Skeletal muscle satellite cell (primary cell): ENCODE data around the gene IKBIP.
"Not testable (repeated sequence)": the region's sequence is repeated elsewhere in the genome, so short reads cannot be mapped to it uniquely, and the experiment has no call there.

Experiments used
- H3K27me3 ChIP-seq: 2 replicates; pipeline ENCODE4 v1.7.0; 2013; ENCODE audit warnings: low read length; ENCODE audit not compliant: control insufficient read depth, insufficient read depth
- H3K36me3 ChIP-seq: 2 replicates; pipeline ENCODE4 v1.7.0; 2013; ENCODE audit warnings: mild to moderate bottlenecking, control low read depth, low read length; ENCODE audit not compliant: insufficient read depth
- H3K4me1 ChIP-seq: 2 replicates; pipeline ENCODE4 v1.7.0; 2013; ENCODE audit warnings: low read length; ENCODE audit not compliant: control insufficient read depth, insufficient read depth
- H3K4me2 ChIP-seq: 2 replicates; pipeline ENCODE4 v1.7.0; 2013; ENCODE audit warnings: mild to moderate bottlenecking, low read length
- H3K4me3 ChIP-seq: 2 replicates; pipeline ENCODE4 v1.7.0; 2013; ENCODE audit warnings: low read length
- H3K9ac ChIP-seq: 2 replicates; pipeline ENCODE4 v1.7.0; 2013; ENCODE audit warnings: mild to moderate bottlenecking, low read depth, low read length, moderate library complexity
- H3K9me3 ChIP-seq: replicated peaks from 2 replicates; pipeline ENCODE4 v1.7.0; 2013; ENCODE audit warnings: mild to moderate bottlenecking, control low read depth, low read length

IKBIP gene

GRCh38 chr12:98656289-98657101, 11.9 kb upstream of the IKBIP start:
- no peak overlapping the region for H3K9ac ChIP-seq

GRCh38 chr12:98653866-98654493, 9.4 kb upstream of the IKBIP start:
- Histone ChIP-seq H3K9me3 (no peaks in the 10 kb centered on the region), H3K9ac (no peak overlapping the region), H3K4me2 (no peak overlapping the region), H3K36me3 (peaks cover 34% of the 10 kb centered on the region), H3K4me3 (no peak overlapping the region), H3K4me1 (peaks cover 4% of the 10 kb centered on the region), H3K27me3 (no peaks in the 10 kb centered on the region)

More at GRCh38 chr12:98656289-98657101, 11.9 kb upstream of the IKBIP start:
- no peak overlapping the region for H3K4me2 ChIP-seq
- peaks cover 4% of the 10 kb centered on the region for H3K4me1 ChIP-seq
- H3K27me3 ChIP-seq: no peaks in the 10 kb centered on the region
- H3K9me3 ChIP-seq: no peaks in the 10 kb centered on the region
- H3K36me3 ChIP-seq: peaks cover 36% of the 10 kb centered on the region
- H3K4me3 ChIP-seq: no peak overlapping the region

- no peak overlapping the region for H3K4me2 ChIP-seq
- no peak overlapping the region for H3K4me3 ChIP-seq
- H3K27me3 ChIP-seq: no peaks in the 10 kb centered on the region
- H3K36me3 ChIP-seq: peaks cover 25% of the 10 kb centered on the region
- peaks cover 3% of the 10 kb centered on the region for H3K4me1 ChIP-seq
- H3K9ac ChIP-seq: no peak overlapping the region
- no peaks in the 10 kb centered on the region for H3K9me3 ChIP-seq
Measured at GRCh38 chr12:98651328-98651727, 6.7 kb upstream of the IKBIP start.

- H3K4me1 ChIP-seq: peaks cover 9% of the 10 kb centered on the region
- H3K9ac ChIP-seq: peak overlapping the region; percentile 94
- no peaks in the 10 kb centered on the region for H3K27me3 ChIP-seq
Measured at GRCh38 chr12:98646294-98647090, 1.9 kb upstream of the IKBIP start.

GRCh38 chr12:98645572-98646067, 1.0 kb upstream of the IKBIP start:
- no peaks in the 10 kb centered on the region for H3K9me3 ChIP-seq
- H3K4me3 ChIP-seq: peak overlapping the region; percentile 92
- no peaks in the 10 kb centered on the region for H3K27me3 ChIP-seq
- H3K9ac ChIP-seq: peak overlapping the region; percentile 94
- peak overlapping the region; percentile 71 for H3K4me2 ChIP-seq
- peaks cover 17% of the 10 kb centered on the region for H3K36me3 ChIP-seq
- peaks cover 9% of the 10 kb centered on the region for H3K4me1 ChIP-seq

More at GRCh38 chr12:98646294-98647090, 1.9 kb upstream of the IKBIP start:
- peak overlapping the region; percentile 92 for H3K4me3 ChIP-seq
- H3K9me3 ChIP-seq: no peaks in the 10 kb centered on the region
- H3K4me2 ChIP-seq: peak overlapping the region; percentile 71
- peaks cover 22% of the 10 kb centered on the region for H3K36me3 ChIP-seq

- H3K27me3 ChIP-seq: no peaks in the 10 kb centered on the region
- H3K9ac ChIP-seq: peak overlapping the region; percentile 94
- H3K9me3 ChIP-seq: no peaks in the 10 kb centered on the region
- H3K4me1 ChIP-seq: peaks cover 9% of the 10 kb centered on the region
- H3K36me3 ChIP-seq: peaks cover 9% of the 10 kb centered on the region
- peak overlapping the region; percentile 92 for H3K4me3 ChIP-seq
- H3K4me2 ChIP-seq: peak overlapping the region; percentile 83
Measured at GRCh38 chr12:98644433-98644711, 216 bp downstream of the IKBIP start.

GRCh38 chr12:98642801-98643200, 1.8 kb downstream of the IKBIP start:
- not testable (repeated sequence) for H3K9me3 ChIP-seq, H3K4me1 ChIP-seq, H3K27me3 ChIP-seq, H3K9ac ChIP-seq, H3K36me3 ChIP-seq
- Histone ChIP-seq H3K4me3 (peak overlapping the region; percentile 92), H3K4me2 (peak overlapping the region; percentile 83)

GRCh38 chr12:98639491-98639890, 5.1 kb downstream of the IKBIP start:
- H3K4me1 ChIP-seq: peaks cover 24% of the 10 kb centered on the region
- H3K4me3 ChIP-seq: no peak overlapping the region
- no peak overlapping the region for H3K9ac ChIP-seq
- no peaks in the 10 kb centered on the region for H3K27me3 ChIP-seq
- no peak overlapping the region for H3K4me2 ChIP-seq
- no peaks in the 10 kb centered on the region for H3K9me3 ChIP-seq
- no peaks in the 10 kb centered on the region for H3K36me3 ChIP-seq

GRCh38 chr12:98638009-98638408, 6.6 kb downstream of the IKBIP start:
- Histone ChIP-seq H3K36me3 (peaks cover 12% of the 10 kb centered on the region), H3K4me2 (no peak overlapping the region), H3K9ac (no peak overlapping the region), H3K9me3 (no peaks in the 10 kb centered on the region), H3K27me3 (no peaks in the 10 kb centered on the region), H3K4me1 (peaks cover 24% of the 10 kb centered on the region), H3K4me3 (no peak overlapping the region)

- H3K4me3 ChIP-seq: no peak overlapping the region
- H3K9ac ChIP-seq: no peak overlapping the region
- peaks cover 19% of the 10 kb centered on the region for H3K4me1 ChIP-seq
- no peaks in the 10 kb centered on the region for H3K27me3 ChIP-seq
- peaks cover 20% of the 10 kb centered on the region for H3K36me3 ChIP-seq
- H3K4me2 ChIP-seq: no peak overlapping the region
- no peaks in the 10 kb centered on the region for H3K9me3 ChIP-seq
Measured at GRCh38 chr12:98637068-98637467, 7.5 kb downstream of the IKBIP start.

GRCh38 chr12:98635657-98636323, 8.8 kb downstream of the IKBIP start:
- no peak overlapping the region for H3K9ac ChIP-seq
- no peak overlapping the region for H3K4me2 ChIP-seq
- peaks cover 21% of the 10 kb centered on the region for H3K36me3 ChIP-seq
- no peak overlapping the region for H3K4me3 ChIP-seq
- no peaks in the 10 kb centered on the region for H3K9me3 ChIP-seq
- H3K27me3 ChIP-seq: no peaks in the 10 kb centered on the region
- H3K4me1 ChIP-seq: peaks cover 18% of the 10 kb centered on the region
